Measurements from ENCODE around the gene FTMT.

FTMT gene

DNA sequence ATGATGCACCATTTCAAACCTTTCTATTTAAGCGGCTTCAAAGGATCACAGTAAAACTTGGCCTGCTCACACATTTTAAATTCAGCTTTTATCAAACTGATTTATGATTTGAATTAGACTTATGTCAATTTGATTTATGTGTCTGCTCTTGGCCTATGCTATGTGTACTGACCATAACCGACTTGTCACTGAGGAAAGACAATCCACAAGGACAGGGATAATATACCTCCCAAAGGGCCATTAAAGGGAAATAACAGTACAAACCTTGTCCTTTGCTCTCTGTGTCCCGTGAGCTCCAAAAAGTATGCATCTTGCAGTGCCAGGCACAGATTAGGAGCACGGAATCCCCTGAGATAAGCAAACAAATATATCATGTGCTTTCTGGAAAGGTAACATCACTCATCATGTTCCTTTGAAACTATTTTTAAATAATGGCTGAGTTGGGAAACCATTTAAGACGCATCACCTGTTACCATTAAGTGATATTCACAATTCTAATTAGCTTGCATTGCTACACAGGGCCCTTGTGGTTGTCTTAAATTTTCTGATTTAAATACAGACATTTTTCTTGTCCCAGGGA, 31.9 kb upstream of the FTMT start:
- no peaks in the 10 kb centered on the region for H4K20me1 ChIP-seq (ENCODE audit: control insufficient read depth, insufficient read depth, low read depth, low read length)
- H3K4me2 ChIP-seq (ENCODE audit: low read length): no peak overlapping the region
- H3K4me3 ChIP-seq (ENCODE audit: low read length): no peak overlapping the region
- no peaks in the 10 kb centered on the region for H3F3A ChIP-seq (ENCODE audit: control insufficient read depth, insufficient read depth)
- H3K4me1 ChIP-seq (ENCODE audit: control insufficient read depth, low read length): no peaks in the 10 kb centered on the region
- TF ChIP-seq, protein P1, sequence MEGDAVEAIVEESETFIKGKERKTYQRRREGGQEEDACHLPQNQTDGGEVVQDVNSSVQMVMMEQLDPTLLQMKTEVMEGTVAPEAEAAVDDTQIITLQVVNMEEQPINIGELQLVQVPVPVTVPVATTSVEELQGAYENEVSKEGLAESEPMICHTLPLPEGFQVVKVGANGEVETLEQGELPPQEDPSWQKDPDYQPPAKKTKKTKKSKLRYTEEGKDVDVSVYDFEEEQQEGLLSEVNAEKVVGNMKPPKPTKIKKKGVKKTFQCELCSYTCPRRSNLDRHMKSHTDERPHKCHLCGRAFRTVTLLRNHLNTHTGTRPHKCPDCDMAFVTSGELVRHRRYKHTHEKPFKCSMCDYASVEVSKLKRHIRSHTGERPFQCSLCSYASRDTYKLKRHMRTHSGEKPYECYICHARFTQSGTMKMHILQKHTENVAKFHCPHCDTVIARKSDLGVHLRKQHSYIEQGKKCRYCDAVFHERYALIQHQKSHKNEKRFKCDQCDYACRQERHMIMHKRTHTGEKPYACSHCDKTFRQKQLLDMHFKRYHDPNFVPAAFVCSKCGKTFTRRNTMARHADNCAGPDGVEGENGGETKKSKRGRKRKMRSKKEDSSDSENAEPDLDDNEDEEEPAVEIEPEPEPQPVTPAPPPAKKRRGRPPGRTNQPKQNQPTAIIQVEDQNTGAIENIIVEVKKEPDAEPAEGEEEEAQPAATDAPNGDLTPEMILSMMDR (IDR thresholded peaks at IDR 0.05; ENCODE audit: low read depth, low read length, poor library complexity, severe bottlenecking): no peak
- TF ChIP-seq EZH2phosphoT487 (IDR thresholded peaks at IDR 0.05; ENCODE audit: borderline replicate concordance, low read length): no peak
- H3K27ac ChIP-seq (ENCODE audit: low read depth, low read length): no peak overlapping the region
- H3K27me3 ChIP-seq (ENCODE audit: control insufficient read depth, low read length): no peaks in the 10 kb centered on the region
- no peaks in the 10 kb centered on the region for H3K36me3 ChIP-seq (ENCODE audit: control insufficient read depth, low read length)
- no peaks in the 10 kb centered on the region for H3K9me2 ChIP-seq (replicated peaks; ENCODE audit: control insufficient read depth, low read length)
- no peaks in the 10 kb centered on the region for H3K9me3 ChIP-seq (ENCODE audit: control insufficient read depth, insufficient read depth, low read length)
- H3K79me2 ChIP-seq (ENCODE audit: control insufficient read depth, low read length): no peaks in the 10 kb centered on the region

DNA sequence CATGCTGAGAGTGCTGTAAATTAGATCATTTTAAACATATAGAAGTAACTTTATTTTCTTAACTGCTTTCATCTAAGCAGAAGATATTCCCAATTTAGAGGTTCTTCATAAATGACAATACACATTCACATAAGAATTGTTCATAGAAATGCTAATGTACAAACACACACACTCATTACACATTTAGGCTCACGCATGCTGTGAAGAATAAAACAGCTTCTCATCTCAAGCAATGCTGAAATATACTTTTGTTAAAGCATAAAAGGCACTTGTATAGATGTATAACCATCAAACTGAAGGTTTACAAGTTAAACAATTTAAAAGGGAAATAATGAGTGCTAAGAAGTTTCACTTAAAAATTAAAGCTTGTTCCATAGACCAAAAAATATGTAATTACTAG, 18.1 kb upstream of the FTMT start:
- H3K27ac ChIP-seq (ENCODE audit: low read depth, low read length): no peak overlapping the region
- no peaks in the 10 kb centered on the region for H3K36me3 ChIP-seq (ENCODE audit: control insufficient read depth, low read length)
- no peaks in the 10 kb centered on the region for H3K4me1 ChIP-seq (ENCODE audit: control insufficient read depth, low read length)
- no peaks in the 10 kb centered on the region for H3K79me2 ChIP-seq (ENCODE audit: control insufficient read depth, low read length)
- no peaks in the 10 kb centered on the region for H4K20me1 ChIP-seq (ENCODE audit: control insufficient read depth, insufficient read depth, low read depth, low read length)
- H3K9me3 ChIP-seq (ENCODE audit: control insufficient read depth, insufficient read depth, low read length): no peaks in the 10 kb centered on the region
- H3F3A ChIP-seq (ENCODE audit: control insufficient read depth, insufficient read depth): no peaks in the 10 kb centered on the region
- H3K4me3 ChIP-seq (ENCODE audit: low read length): no peak overlapping the region
- no peak overlapping the region for H3K4me2 ChIP-seq (ENCODE audit: low read length)
- TF ChIP-seq EZH2phosphoT487 (IDR thresholded peaks at IDR 0.05; ENCODE audit: borderline replicate concordance, low read length): no peak
- H3K27me3 ChIP-seq (ENCODE audit: control insufficient read depth, low read length): no peaks in the 10 kb centered on the region
- no peaks in the 10 kb centered on the region for H3K9me2 ChIP-seq (replicated peaks; ENCODE audit: control insufficient read depth, low read length)

DNA sequence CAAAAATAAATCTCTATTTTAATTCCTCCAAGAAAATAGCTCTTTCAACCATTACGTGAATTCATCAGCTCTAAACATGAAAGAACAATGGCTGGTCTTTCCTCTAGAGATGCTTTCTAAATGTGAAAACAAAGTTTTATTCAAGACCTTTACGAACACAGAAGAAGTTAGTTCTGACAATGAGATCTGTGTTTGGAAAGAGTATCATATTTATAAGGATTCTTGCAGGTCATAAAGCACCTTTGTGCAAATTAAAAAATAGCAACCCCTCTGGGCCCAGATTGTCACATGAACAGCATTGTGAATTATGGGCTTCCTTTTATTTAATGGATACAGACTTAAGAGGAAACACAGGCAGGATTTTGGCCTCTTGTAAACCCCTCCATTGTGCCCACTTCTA, 17.7 kb upstream of the FTMT start:
- H3K4me1 ChIP-seq (ENCODE audit: control insufficient read depth, low read length): no peaks in the 10 kb centered on the region
- no peak overlapping the region for H3K4me2 ChIP-seq (ENCODE audit: low read length)
- no peaks in the 10 kb centered on the region for H3K9me2 ChIP-seq (replicated peaks; ENCODE audit: control insufficient read depth, low read length)
- no peak overlapping the region for H3K27ac ChIP-seq (ENCODE audit: low read depth, low read length)
- no peaks in the 10 kb centered on the region for H3K79me2 ChIP-seq (ENCODE audit: control insufficient read depth, low read length)
- H3K27me3 ChIP-seq (ENCODE audit: control insufficient read depth, low read length): no peaks in the 10 kb centered on the region
- TF ChIP-seq EZH2phosphoT487 (IDR thresholded peaks at IDR 0.05; ENCODE audit: borderline replicate concordance, low read length): no peak
- TF ChIP-seq, protein P1 (IDR thresholded peaks at IDR 0.05; ENCODE audit: low read depth, low read length, poor library complexity, severe bottlenecking): no peak
- no peaks in the 10 kb centered on the region for H3F3A ChIP-seq (ENCODE audit: control insufficient read depth, insufficient read depth)
- no peaks in the 10 kb centered on the region for H3K36me3 ChIP-seq (ENCODE audit: control insufficient read depth, low read length)
- H3K4me3 ChIP-seq (ENCODE audit: low read length): no peak overlapping the region
- H3K9me3 ChIP-seq (ENCODE audit: control insufficient read depth, insufficient read depth, low read length): no peaks in the 10 kb centered on the region
- H4K20me1 ChIP-seq (ENCODE audit: control insufficient read depth, insufficient read depth, low read depth, low read length): no peaks in the 10 kb centered on the region

DNA sequence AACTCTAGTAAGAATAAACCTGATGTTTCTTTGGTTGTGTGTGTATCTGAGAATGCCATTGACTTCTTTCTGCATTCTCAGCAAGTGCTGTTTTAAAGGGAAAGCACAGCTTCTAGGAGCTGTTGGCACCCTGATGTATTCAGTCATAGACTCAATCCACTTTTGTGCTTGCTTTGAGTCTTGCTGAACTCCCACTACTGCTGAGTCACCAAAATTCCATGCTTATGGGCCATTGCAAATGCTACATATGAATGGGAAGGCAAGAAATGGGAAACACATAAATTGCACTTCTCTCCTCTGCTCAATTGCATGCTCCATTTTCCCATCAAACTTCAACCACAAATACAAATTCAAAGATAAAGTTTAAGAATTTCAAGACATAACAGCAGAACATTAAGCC, 9.8 kb upstream of the FTMT start:
- no peaks in the 10 kb centered on the region for H3K9me2 ChIP-seq (replicated peaks; ENCODE audit: control insufficient read depth, low read length)
- TF ChIP-seq, protein P1 (IDR thresholded peaks at IDR 0.05; ENCODE audit: low read depth, low read length, poor library complexity, severe bottlenecking): no peak
- no peak for TF ChIP-seq EZH2phosphoT487 (IDR thresholded peaks at IDR 0.05; ENCODE audit: borderline replicate concordance, low read length)
- H3K4me3 ChIP-seq (ENCODE audit: low read length): no peak overlapping the region
- H3K27ac ChIP-seq (ENCODE audit: low read depth, low read length): no peak overlapping the region
- H3K36me3 ChIP-seq (ENCODE audit: control insufficient read depth, low read length): no peaks in the 10 kb centered on the region
- no peaks in the 10 kb centered on the region for H3K4me1 ChIP-seq (ENCODE audit: control insufficient read depth, low read length)
- H4K20me1 ChIP-seq (ENCODE audit: control insufficient read depth, insufficient read depth, low read depth, low read length): no peaks in the 10 kb centered on the region
- no peak overlapping the region for H3K4me2 ChIP-seq (ENCODE audit: low read length)
- H3K27me3 ChIP-seq (ENCODE audit: control insufficient read depth, low read length): no peaks in the 10 kb centered on the region
- H3F3A ChIP-seq (ENCODE audit: control insufficient read depth, insufficient read depth): no peaks in the 10 kb centered on the region
- no peaks in the 10 kb centered on the region for H3K9me3 ChIP-seq (ENCODE audit: control insufficient read depth, insufficient read depth, low read length)
- no peaks in the 10 kb centered on the region for H3K79me2 ChIP-seq (ENCODE audit: control insufficient read depth, low read length)
